ENCODE data around the gene COX7A2.

Gene COX7A2

DNA sequence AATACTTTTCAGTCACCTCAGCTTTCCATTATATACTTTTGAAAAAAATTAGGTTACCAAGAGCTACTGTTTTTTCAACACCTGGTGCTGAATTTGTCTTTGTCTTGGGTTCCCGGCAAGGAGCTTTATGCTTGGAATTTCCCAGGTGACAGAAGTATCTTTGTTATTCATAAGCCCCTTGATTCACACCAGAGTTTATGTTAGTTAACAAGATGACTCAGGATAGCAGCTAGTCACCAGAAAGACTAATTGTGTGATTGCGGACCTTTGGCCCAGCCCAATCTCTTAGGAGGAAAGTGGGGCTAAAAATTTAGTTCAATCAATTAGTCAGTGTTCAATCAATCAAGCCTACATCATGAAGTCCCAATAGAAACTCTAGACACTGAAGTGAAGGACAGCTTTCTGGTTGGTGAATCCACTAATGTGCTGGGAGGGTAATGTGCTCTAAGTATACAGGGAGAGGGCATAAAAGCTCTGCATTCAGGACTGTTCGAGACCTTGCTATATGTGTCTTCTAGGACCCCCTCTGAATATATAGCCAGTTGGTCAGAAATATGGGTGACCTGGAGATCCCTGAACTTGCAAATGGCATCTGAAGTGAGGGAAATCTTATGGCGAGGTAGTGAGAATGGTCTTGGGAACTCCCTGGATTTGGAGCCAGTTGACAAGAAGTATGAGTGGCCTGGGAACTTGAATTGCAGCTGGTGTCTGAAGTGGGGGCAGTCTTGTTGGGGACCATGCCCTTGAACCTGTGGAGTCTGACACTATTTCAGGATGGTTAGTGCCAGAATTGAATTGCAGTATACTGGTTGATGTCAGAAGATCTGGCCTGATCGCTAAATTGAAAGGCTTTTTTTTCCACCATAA is 24.8 kb upstream of the COX7A2 start:
- DNase-seq (ENCODE audit: low read depth in 3 of 3): no peak

DNA sequence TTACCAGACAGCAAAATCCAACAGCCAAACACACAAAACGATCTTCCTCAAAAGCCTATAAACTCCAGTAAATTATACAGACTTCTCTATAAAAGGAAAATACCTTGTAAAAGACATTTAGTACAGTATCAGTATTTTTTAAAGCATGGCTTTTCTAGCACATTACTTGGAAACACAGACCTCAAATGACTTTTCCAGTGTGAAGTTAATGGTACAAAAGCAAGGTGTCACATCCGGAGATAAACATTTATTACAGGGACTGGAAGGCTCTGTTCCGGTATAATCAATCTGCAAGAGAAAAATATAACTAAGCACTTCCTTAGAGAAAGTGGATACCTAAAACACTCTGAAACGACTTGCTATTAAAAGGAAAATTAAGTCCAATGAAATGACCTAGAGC is 23.9 kb upstream of the COX7A2 start:
- no peak for DNase-seq (ENCODE audit: low read depth in 3 of 3)

GRCh38 chr6:75266716-75267291 is 23.2 kb upstream of the COX7A2 start:
- no peak for DNase-seq (ENCODE audit: low read depth in 3 of 3)

DNA sequence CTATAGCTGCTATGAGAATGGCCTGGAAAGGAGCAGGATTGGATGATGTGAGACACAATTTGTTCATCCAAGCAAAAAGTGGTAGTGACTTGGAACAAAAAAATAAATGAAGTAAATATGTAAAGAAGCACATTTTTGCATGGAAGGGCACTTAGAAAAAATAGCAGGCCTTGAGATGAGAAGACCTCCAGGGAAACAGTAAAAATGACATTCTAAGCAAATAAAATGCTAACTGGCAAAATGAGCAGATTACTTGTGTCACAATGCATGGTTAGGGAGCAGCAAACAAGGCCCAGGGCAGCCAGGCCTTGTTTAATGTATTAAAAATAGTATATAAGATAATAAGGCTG is 19.8 kb upstream of the COX7A2 start:
- no peak for DNase-seq (ENCODE audit: low read depth in 3 of 3)

DNA sequence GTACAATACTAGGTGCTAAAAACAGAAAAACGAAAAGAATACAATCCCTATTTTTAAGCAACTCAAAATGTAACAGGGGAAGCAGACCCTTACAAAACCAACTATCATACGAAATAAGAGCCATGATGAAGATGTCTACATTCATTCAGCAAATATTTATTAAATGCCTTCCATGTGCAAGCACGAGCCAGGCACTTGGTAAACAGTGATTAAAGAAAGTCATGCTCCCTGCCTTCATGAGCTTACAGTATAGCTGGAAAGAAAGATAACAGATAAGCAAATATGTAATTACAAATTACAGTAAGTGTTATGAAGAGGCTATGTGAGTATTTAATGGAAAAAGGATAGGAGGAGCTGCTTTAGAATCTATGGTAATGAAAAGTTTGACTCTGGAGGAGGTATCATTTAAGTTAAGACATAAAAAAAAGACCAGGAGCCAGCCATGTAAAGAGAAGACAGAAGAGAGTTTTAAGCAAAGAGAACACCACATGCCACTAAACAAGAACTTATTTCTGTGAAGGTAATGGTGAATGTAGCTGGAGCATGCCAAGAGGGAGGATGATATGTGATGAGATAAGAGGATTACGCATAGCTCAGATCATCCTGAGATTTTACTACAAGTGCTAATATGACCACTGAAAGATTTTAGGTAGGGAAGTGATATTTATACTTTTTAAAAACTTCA is 19.3 kb upstream of the COX7A2 start:
- no peak for DNase-seq (ENCODE audit: low read depth in 3 of 3)

DNA sequence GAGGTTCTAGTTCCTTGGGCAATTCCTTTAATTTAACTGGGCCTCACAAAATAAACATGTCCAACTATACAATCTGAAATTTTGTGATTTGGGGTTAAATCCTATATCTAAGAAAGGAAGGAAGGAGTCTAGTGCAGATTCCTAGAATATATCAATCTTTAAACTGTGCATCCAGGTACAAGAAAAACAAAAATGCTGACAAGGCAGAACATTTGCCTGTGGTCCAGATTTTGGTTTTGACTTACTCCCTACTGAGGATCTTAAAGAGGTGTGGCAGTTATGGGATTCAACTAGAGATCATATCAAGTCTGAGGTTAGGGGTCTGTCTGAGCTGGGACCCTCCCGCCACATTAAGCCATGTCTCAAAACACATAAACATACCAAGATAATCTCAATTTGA is 17.7 kb upstream of the COX7A2 start:
- DNase-seq (ENCODE audit: low read depth in 3 of 3): no peak

DNA sequence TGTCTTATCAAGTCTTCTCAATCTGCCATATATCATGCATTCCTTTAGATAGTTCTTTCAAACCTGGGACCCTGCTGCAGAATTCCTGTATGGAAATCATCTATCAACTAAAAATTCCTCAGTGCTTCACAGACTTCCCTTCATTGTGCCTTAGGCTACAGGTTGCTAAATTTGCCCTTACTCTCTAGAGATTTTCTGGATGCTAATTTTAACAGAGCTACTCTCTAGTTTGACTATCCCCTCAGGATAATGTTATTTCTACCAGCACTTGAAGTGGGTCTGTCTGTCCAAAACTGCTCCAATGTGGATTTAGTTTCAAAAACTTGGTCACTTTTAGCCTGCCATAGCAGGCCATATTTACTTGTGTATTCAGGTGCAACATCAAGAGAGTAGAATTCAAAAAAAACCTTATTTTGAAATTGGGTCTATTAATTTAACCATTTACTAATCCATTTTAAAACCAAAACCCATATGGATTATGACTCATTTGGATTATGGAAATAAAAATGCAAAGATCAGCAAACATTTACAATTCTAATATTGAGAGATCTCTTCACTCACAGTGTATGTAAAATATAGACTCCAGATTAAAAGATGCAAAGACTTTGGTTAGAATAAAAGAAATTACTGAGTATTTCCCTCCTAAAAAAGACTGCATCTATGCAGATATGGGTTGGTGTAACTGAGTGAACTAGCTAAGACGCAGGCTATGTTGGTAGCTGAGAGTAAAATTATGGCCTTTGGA is 13.9 kb upstream of the COX7A2 start:
- no peak for DNase-seq (ENCODE audit: low read depth in 3 of 3)

DNA sequence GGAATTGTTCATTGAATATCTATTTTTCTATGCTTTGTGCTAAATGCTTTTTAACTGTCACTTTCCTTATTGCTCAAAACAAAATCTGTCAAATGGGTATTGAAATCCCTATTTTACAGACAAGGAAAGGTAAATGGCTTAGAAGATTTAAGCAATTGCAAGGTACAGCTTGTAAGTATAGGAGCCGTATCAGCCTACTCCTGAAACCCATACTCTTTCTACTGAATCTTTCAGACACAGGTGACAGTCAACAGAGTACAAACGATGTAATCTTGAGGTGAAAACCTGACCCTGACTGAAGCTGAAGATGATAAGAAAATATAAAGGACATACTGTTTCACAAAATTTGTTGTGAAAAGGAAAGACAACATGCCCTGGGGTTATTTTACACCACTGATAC is 7.0 kb upstream of the COX7A2 start:
- DNase-seq (ENCODE audit: low read depth in 3 of 3): no peak

DNA sequence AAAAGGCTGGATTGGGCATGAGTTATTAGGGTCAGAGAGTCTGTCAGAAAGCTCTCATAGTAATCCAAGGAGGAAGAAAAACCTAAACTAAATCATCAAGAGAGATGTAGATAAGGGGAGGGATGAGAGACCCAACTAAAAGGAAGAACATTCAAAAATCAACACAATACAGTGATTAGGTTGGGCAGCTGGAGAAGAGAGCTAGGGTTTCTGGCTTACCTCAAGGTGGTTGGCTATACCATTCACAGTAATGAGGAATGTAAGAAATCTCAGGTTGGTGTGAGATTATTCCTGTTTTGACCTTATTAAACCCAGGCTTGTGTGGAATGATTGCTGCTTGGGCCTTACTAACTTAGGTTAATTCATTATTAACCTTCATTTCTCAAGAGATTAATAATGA is 6.2 kb upstream of the COX7A2 start:
- no peak for DNase-seq (ENCODE audit: low read depth in 3 of 3)

GRCh38 chr6:75246386-75246785 is 2.8 kb upstream of the COX7A2 start:
- DNase-seq (ENCODE audit: low read depth in 3 of 3): no peak

DNA sequence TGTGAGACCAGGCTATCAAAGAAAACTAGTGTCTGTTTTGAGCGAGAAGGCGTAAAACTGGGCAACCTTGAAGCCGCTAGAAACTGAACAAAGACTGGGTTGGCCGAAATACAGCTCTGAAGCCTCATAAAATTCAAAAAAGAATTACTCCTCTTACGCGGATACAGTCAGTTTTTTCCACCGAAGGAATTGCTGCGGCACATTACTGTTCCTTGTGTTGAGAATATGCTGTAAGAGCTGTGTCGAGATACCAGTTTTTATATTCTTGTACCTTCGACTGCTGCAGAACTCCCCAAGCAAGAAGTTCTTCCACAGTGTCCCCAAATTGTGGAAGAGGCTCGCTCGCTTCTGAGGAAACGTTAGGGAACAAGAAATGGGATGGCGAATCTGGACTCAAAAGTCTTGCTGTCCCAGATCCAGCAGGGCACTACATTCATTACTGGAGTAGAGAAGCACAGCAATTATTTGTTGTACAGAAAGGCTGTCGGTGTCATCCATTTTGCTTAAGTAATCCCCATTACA is 523 bp upstream of the COX7A2 start:
- no peak for DNase-seq (ENCODE audit: low read depth in 3 of 3)

DNA sequence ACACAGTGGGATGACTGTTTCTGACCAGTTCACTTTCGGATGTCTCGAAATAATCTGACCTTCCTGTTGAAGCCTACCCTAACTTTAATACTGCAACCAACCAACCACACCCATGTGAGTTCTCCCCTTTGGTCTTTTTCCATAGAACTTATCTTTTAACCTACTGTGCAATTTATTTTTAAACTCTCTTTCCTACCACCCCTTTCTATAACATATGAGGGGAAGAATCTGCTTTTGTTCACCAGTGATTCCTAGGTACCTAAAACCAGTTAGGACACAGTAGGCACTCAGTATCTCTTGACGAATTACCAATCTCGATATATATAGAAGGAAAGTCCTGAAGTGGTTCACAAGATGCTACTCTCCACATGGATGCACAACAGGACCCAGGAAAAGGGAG is 7.0 kb downstream of the COX7A2 start:
- DNase-seq (ENCODE audit: low read depth in 3 of 3): no peak

DNA sequence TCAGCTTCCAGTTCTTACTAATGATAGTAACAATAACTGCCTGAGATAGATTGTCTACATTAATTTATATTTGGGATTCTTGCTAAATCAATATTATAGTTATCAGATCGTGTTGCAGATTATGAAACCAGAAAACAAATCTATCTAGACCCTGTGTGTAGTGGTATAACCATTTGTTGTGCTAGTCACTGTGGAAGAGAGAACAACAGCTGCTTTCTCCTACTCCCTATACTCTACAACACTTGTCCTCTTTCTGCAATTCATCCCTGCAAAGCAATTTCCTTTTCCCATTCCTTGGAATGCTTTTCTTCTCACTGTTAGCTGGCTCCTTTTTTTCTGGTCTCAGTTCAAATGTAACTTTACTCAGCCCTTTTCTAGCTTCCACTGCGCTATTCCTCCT is 8.3 kb downstream of the COX7A2 start:
- no peak for DNase-seq (ENCODE audit: low read depth in 3 of 3)

DNA sequence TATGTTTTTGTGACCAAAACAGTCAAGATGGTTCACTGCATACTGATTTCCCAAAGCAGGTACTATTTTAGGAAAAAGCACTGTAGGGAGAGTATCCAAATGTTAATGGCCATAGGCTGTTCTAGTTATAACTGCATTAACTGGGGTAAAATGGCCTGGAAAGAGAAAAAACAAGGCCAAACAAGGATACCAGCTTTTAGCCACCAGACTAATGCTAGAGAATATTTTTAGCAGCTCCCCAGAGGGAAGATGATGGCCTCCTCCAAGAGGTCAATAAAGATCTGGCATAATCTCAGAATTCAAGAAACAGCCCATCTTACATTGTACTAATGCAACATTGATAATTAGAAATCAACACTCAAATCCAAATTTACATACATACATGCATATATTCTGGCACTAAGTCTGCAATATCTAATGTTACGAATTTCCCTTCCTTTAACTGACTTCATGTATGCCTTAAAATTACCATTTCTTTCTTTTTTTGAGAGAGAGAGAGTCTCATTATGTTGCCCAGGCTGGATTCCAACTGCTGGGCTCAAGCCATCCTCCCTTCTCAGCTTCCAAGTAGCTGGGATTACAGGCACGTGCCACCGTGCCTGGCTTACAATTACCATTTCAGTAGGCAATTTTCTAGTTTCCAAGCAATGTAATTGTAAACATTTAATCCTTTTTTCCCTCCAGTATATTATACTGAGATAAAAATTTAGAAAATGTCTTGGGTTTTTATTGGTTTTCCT is 9.3 kb downstream of the COX7A2 start:
- DNase-seq (ENCODE audit: low read depth in 3 of 3): no peak

DNA sequence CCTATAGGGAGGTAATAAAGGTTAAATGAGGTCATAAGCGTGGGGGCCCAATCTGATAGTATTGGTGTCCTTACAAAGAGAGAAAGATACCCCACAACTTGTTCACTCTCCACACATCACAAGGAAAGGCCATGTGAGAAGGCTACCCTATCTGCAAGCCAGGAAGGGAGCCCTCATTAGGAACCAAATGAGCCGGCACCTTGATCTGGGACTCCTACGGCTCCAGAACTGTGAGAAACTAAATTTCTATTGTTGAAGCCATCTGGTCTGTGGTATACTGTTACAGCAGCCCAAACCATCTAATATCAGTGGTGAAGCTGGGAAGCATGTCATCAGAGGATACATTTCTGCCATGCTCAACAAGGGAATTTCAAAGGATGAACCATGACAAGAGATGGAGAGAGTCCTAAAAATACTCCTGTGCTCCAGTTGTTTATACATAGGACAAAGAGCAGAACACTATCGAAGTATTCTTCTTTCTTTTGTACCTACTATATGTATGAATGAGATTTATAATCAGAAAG is 10.4 kb downstream of the COX7A2 start:
- no peak for DNase-seq (ENCODE audit: low read depth in 3 of 3)

DNA sequence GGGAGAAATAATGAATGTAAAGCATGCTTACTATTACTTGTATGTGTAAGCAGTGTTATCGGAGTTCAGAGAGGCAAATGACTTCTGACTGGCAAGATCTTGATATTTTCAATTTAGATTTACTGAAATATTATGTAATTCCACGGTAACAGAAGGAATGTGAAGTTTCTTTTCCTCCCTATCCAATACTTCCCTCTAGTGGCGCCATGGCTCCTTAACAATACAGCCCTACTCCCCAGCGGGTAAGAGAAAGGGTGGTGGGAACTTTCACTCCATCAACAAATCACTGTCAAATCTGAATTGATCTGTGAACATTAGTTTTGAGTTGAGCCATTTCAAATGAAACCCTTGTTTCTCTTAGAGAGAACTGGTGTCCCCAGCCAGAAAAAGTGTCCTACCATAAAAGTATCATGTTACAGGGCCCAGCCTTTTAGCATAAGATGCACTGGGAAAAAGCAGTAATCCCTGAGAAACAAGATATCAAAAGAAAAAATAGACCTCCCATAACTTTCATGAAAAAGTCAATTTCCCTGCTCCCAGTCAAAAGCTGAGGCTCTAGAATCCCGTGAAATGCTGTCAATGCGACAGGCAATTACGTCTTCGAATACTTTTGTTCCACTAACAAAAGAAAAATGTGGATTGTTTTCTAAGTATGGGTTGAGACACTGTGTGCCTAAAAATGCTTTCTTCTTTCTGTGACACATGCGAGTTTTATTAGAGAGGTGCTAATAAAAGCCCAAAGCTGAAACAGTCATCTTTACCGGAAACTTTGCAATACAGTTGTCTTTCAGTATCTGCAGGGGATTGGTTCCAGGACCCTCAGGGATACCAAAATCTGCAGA is 12.9 kb downstream of the COX7A2 start:
- DNase-seq (ENCODE audit: low read depth in 3 of 3): no peak

DNA sequence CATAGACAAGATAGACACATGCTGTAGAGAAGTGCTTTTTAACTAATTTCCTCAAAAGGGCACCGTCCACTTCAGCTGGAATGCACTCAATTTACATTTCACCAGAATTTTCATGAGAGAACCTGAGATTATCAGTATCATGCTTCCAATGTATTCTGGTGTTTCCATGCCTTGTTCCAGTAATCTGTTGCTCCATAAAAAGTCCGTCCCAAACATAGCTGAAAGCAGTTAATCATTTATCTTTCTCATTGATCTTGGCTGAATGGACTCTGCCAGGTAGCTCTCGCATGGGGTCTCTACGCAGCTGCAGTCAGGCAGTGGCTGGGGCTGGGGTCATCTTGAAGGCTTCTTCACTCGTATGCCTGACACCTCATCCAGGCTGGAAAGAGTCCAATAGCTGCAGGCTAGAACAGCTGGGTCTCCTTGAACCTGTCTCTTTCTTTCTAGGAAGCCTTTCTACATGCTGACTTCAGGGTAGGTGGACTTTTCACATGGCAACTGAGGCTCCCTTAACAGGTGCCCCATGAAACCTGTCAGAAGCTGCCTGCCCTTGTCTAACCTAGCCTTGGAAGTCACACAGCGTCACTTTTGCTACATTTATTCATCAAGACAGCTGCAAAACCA is 19.2 kb downstream of the COX7A2 start:
- DNase-seq (ENCODE audit: low read depth in 3 of 3): no peak

- no peak for DNase-seq (ENCODE audit: low read depth in 3 of 3)
These were observed 20.2 kb downstream of the COX7A2 start for GRCh38 chr6:75223428-75223827.

- DNase-seq (ENCODE audit: low read depth in 3 of 3): no peak
These were observed 21.3 kb downstream of the COX7A2 start for GRCh38 chr6:75222261-75222660.

DNA sequence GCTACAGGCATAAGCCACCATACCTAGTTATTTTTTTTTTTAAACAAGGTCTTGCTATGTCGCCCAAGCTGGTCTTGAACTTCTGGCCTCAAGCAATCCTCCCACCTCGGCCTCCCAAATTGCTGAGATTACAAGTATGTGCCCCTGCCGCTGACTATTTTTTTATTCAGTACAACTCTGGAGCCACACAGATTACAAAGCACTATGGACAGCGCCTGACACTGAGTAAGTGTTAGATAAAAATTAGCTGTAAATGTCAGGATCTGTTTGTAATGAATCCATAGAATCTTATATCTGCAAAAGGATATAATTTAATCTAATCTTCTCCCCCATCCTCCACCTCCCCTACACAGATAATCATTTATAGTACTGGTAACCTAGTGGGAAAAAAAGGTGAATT is 22.5 kb downstream of the COX7A2 start:
- no peak for DNase-seq (ENCODE audit: low read depth in 3 of 3)

Measured in stimulated activated CD4-positive, alpha-beta T cell treated with anti-CD3 and anti-CD28 coated beads, TNF-alpha, amount 100 ng/mL, for 48 hours (primary cell).